ENCODE data around the gene PDCD4. TPM values are rescaled to one million over a fixed set of nuclear protein-coding genes. Genes with fewer than 3 reads are reported as not detected.

The PDCD4 gene
- total and polyA plus RNA-seq, 4 donors: 14.7 to 94.4 (median 25.1) TPM

- H3K4me1 ChIP-seq (ENCODE audit: control insufficient read depth in 4 of 4, insufficient read depth in 4 of 4, low read length in 3 of 4): peaks cover 0 to 10% (median 2%) of the 10 kb centered on the region in 4 donors
Observed at GRCh38 chr10:110912374-110912773, 40.6 kb downstream of the PDCD4 start.

DNA sequence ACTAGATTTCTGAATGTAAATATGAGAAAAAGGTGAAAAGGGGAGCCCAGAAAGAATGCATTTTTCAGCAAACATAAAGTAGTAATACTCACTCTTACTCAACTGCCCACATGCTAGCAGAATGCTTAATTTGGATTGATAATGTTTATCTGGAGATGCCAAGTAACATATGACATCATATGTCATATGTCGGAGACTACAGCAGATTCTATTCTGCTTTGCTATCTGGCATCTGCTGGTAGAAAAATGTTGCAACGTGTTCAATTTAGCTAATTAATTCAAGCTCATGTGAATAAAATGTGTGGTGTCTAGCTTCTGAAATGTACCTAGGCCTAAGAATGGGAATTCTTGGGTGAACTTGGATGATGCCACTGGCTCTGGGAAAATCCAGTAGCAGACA lies 42.7 kb downstream of the PDCD4 start:
- no peak overlapping the region for H3K27ac ChIP-seq (ENCODE audit: low read depth in 1 of 2, low read length in 2 of 2)

More at GRCh38 chr10:110912374-110912773, 40.6 kb downstream of the PDCD4 start:
- no peak overlapping the region for H3K9ac ChIP-seq (ENCODE audit: low read depth in 1 of 2, low read length in 2 of 2)
- no peaks in the 10 kb centered on the region for H3K9me3 ChIP-seq (ENCODE audit: control insufficient read depth in 4 of 4, low read length in 3 of 4)
- TF ChIP-seq YY1 (IDR thresholded peaks at IDR 0.05) (no peak), EGR1 (IDR thresholded peaks at IDR 0.05; ENCODE audit: low read depth in 2 of 2) (no peak), FOXA2 (IDR thresholded peaks at IDR 0.05) (no peak), GABPA (IDR thresholded peaks at IDR 0.05 in 1 of 2, conservative IDR thresholded peaks at IDR 0.05 in 1 of 2) (no peak), TAF1 (conservative IDR thresholded peaks at IDR 0.05) (no peak), SP1 (IDR thresholded peaks at IDR 0.05) (no peak), NR2F2 (IDR thresholded peaks at IDR 0.05) (no peak), HNF4G (IDR thresholded peaks at IDR 0.05) (no peak), REST (IDR thresholded peaks at IDR 0.05) (no peak), RAD21 (IDR thresholded peaks at IDR 0.05) (no peak)
- TF ChIP-seq, protein P1, sequence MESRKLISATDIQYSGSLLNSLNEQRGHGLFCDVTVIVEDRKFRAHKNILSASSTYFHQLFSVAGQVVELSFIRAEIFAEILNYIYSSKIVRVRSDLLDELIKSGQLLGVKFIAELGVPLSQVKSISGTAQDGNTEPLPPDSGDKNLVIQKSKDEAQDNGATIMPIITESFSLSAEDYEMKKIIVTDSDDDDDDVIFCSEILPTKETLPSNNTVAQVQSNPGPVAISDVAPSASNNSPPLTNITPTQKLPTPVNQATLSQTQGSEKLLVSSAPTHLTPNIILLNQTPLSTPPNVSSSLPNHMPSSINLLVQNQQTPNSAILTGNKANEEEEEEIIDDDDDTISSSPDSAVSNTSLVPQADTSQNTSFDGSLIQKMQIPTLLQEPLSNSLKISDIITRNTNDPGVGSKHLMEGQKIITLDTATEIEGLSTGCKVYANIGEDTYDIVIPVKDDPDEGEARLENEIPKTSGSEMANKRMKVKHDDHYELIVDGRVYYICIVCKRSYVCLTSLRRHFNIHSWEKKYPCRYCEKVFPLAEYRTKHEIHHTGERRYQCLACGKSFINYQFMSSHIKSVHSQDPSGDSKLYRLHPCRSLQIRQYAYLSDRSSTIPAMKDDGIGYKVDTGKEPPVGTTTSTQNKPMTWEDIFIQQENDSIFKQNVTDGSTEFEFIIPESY (IDR thresholded peaks at IDR 0.05): no peak
- TF ChIP-seq, protein P2, sequence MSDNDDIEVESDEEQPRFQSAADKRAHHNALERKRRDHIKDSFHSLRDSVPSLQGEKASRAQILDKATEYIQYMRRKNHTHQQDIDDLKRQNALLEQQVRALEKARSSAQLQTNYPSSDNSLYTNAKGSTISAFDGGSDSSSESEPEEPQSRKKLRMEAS (IDR thresholded peaks at IDR 0.05): no peak
- H3K4me3 ChIP-seq (ENCODE audit: low read depth in 1 of 3, low read length in 3 of 3): no peak overlapping the region
- no peak overlapping the region for H3K27ac ChIP-seq (ENCODE audit: low read depth in 1 of 2, low read length in 2 of 2)
- DNase-seq (ENCODE audit: low spot score): no peak
- no peaks in the 10 kb centered on the region for H3K27me3 ChIP-seq (ENCODE audit: control insufficient read depth in 4 of 4, insufficient read depth in 4 of 4, low read length in 3 of 4)
- H3K36me3 ChIP-seq (ENCODE audit: control insufficient read depth in 4 of 4, insufficient read depth in 3 of 4, low read depth in 1 of 4, low read length in 3 of 4): peaks cover 0 to 3% (median 0%) of the 10 kb centered on the region in 4 donors
- 90% methylated on average over 3 of the region's 3 CpGs for WGBS

More for the DNA sequence above, 42.7 kb downstream of the PDCD4 start:
- WGBS: 95% methylated on average over 2 of the region's 2 CpGs
- Histone ChIP-seq H3K9ac (ENCODE audit: low read depth in 1 of 2, low read length in 2 of 2) (no peak overlapping the region), H3K4me3 (ENCODE audit: low read depth in 1 of 3, low read length in 3 of 3) (no peak overlapping the region), H3K4me1 (ENCODE audit: control insufficient read depth in 4 of 4, insufficient read depth in 4 of 4, low read length in 3 of 4) (peaks cover 0 to 16% (median 7%) of the 10 kb centered on the region in 4 donors), H3K36me3 (ENCODE audit: control insufficient read depth in 4 of 4, insufficient read depth in 3 of 4, low read depth in 1 of 4, low read length in 3 of 4) (no peaks in the 10 kb centered on the region), H3K27me3 (ENCODE audit: control insufficient read depth in 4 of 4, insufficient read depth in 4 of 4, low read length in 3 of 4) (no peaks in the 10 kb centered on the region), H3K9me3 (ENCODE audit: control insufficient read depth in 4 of 4, low read length in 3 of 4) (no peaks in the 10 kb centered on the region)
- TF ChIP-seq, protein P1 (IDR thresholded peaks at IDR 0.05): no peak
- TF ChIP-seq SP1 (IDR thresholded peaks at IDR 0.05) (no peak), NR2F2 (IDR thresholded peaks at IDR 0.05) (no peak), REST (IDR thresholded peaks at IDR 0.05) (no peak), TAF1 (conservative IDR thresholded peaks at IDR 0.05) (no peak), HNF4A (conservative IDR thresholded peaks at IDR 0.05) (no peak)
- TF ChIP-seq, protein P3, sequence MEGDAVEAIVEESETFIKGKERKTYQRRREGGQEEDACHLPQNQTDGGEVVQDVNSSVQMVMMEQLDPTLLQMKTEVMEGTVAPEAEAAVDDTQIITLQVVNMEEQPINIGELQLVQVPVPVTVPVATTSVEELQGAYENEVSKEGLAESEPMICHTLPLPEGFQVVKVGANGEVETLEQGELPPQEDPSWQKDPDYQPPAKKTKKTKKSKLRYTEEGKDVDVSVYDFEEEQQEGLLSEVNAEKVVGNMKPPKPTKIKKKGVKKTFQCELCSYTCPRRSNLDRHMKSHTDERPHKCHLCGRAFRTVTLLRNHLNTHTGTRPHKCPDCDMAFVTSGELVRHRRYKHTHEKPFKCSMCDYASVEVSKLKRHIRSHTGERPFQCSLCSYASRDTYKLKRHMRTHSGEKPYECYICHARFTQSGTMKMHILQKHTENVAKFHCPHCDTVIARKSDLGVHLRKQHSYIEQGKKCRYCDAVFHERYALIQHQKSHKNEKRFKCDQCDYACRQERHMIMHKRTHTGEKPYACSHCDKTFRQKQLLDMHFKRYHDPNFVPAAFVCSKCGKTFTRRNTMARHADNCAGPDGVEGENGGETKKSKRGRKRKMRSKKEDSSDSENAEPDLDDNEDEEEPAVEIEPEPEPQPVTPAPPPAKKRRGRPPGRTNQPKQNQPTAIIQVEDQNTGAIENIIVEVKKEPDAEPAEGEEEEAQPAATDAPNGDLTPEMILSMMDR (IDR thresholded peaks at IDR 0.05; ENCODE audit: low read depth, low read length, missing input control): no peak
- DNase-seq (ENCODE audit: low spot score): no peak

Data from liver (tissue), 9 donors.